ENCODE results near the gene CKMT2. TPM values are rescaled to one million over a fixed set of nuclear protein-coding genes. Genes with fewer than 3 reads are reported as not detected.
A peak's percentile ranks its signal among the peaks of the same experiment; 100 is the strongest.

The CKMT2 gene
- total RNA-seq, 1 donor from 2014 or later, result 1,824 TPM

- no peak for TF ChIP-seq CTCF (IDR thresholded peaks at IDR 0.05; ENCODE audit: borderline replicate concordance)
- peaks cover 99% of the 10 kb centered on the region for H3K4me1 ChIP-seq
- H3K9me3 ChIP-seq (replicated peaks), result no peaks in the 10 kb centered on the region
- no peaks in the 10 kb centered on the region for H3K27me3 ChIP-seq (ENCODE audit: low read depth)
- peak overlapping the region; percentile 6 for H3K4me3 ChIP-seq
- no peak for DNase-seq
- H3K27ac ChIP-seq (replicated peaks), result peak overlapping the region; percentile 25
- peaks cover 69% of the 10 kb centered on the region for H3K36me3 ChIP-seq
- intact Hi-C loops (cut with micrococcal nuclease), result no loop called here
These were observed 16.1 kb downstream of the CKMT2 start for GRCh38 chr5:81249240-81249639.

GRCh38 chr5:81250004-81250403 is 16.9 kb downstream of the CKMT2 start:
- Histone ChIP-seq H3K36me3 (peaks cover 69% of the 10 kb centered on the region), H3K27me3 (ENCODE audit: low read depth) (no peaks in the 10 kb centered on the region), H3K4me1 (peaks cover 96% of the 10 kb centered on the region), H3K4me3 (no peak overlapping the region), H3K9me3 (replicated peaks) (no peaks in the 10 kb centered on the region), H3K27ac (replicated peaks) (peak overlapping the region; percentile 20)
- TF ChIP-seq CTCF (IDR thresholded peaks at IDR 0.05; ENCODE audit: borderline replicate concordance), result no peak
- intact Hi-C loops (cut with micrococcal nuclease), result no loop called here
- DNase-seq, result no peak

GRCh38 chr5:81251922-81252321 is 18.8 kb downstream of the CKMT2 start:
- TF ChIP-seq CTCF (IDR thresholded peaks at IDR 0.05; ENCODE audit: borderline replicate concordance), result no peak
- H3K27me3 ChIP-seq (ENCODE audit: low read depth), result no peaks in the 10 kb centered on the region
- intact Hi-C loops (cut with micrococcal nuclease), result no loop called here
- peaks cover 82% of the 10 kb centered on the region for H3K4me1 ChIP-seq
- H3K27ac ChIP-seq (replicated peaks), result peak overlapping the region; percentile 63
- H3K9me3 ChIP-seq (replicated peaks), result no peaks in the 10 kb centered on the region
- peaks cover 68% of the 10 kb centered on the region for H3K36me3 ChIP-seq
- H3K4me3 ChIP-seq, result no peak overlapping the region
- no peak for DNase-seq

GRCh38 chr5:81252904-81253303 is 19.8 kb downstream of the CKMT2 start:
- TF ChIP-seq CTCF (IDR thresholded peaks at IDR 0.05; ENCODE audit: borderline replicate concordance), result no peak
- H3K4me1 ChIP-seq, result peaks cover 72% of the 10 kb centered on the region
- H3K9me3 ChIP-seq (replicated peaks), result no peaks in the 10 kb centered on the region
- H3K27me3 ChIP-seq (ENCODE audit: low read depth), result no peaks in the 10 kb centered on the region
- H3K4me3 ChIP-seq, result no peak overlapping the region
- peak overlapping the region; percentile 63 for H3K27ac ChIP-seq (replicated peaks)
- DNase-seq, result no peak
- intact Hi-C loops (cut with micrococcal nuclease), result no loop called here
- peaks cover 75% of the 10 kb centered on the region for H3K36me3 ChIP-seq

- peaks cover 85% of the 10 kb centered on the region for H3K36me3 ChIP-seq
- no peak overlapping the region for H3K27ac ChIP-seq (replicated peaks)
- no peak for DNase-seq
- H3K27me3 ChIP-seq (ENCODE audit: low read depth), result no peaks in the 10 kb centered on the region
- H3K4me1 ChIP-seq, result peaks cover 62% of the 10 kb centered on the region
- intact Hi-C loops (cut with micrococcal nuclease), result no loop called here
- no peak overlapping the region for H3K4me3 ChIP-seq
- H3K9me3 ChIP-seq (replicated peaks), result no peaks in the 10 kb centered on the region
- no peak for TF ChIP-seq CTCF (IDR thresholded peaks at IDR 0.05; ENCODE audit: borderline replicate concordance)
These were observed 20.8 kb downstream of the CKMT2 start for GRCh38 chr5:81253875-81254274.

Data from left ventricle myocardium inferior (tissue), 1 donor.